ENCODE measurements around the gene SYT8.

- no peak for TF ChIP-seq CTCF (IDR thresholded peaks at IDR 0.05)
- no peak for TF ChIP-seq POLR2A (IDR thresholded peaks at IDR 0.05)
Observed at GRCh38 chr11:1834779-1835670, at the start of gene SYT8.

Data from right lobe of liver (tissue), 4 donors.